Gastrocnemius medialis (tissue), 4 donors: ENCODE measurements around the gene LAMP1. TPM values are rescaled to one million over a fixed set of nuclear protein-coding genes. Genes with fewer than 3 reads are reported as not detected.

Source experiments
- ATAC-seq, 2 donors: fragments of 150-250 bp; one replicate each; pipeline ENCODE4 v1.9.1; 2016
- DNase-seq, 2 donors: peaks; one replicate each; pipeline ENCODE4 v3.0.0-alpha.2; 2019
- H3K27ac ChIP-seq, 4 donors: fragments of 200-600 bp; sonication (generic); 1 replicate in 1 of 4; 2 replicates in 3 of 4; pipeline ENCODE4 v1.5.1; 2016 to 2018; ENCODE audit warnings: mild to moderate bottlenecking in 2 of 4, moderate library complexity in 1 of 4
- H3K27me3 ChIP-seq, 3 donors: fragments of 200-600 bp; sonication (generic) in 2 of 3; 1 replicate in 1 of 3; 2 replicates in 2 of 3; pipeline versions ENCODE4 v1.5.1 to v1.6.0; 2016 to 2019; ENCODE audit warnings: mild to moderate bottlenecking in 1 of 3, moderate library complexity in 1 of 3
- H3K36me3 ChIP-seq, 2 donors: fragments of 200-600 bp; sonication (generic) in 1 of 2; one replicate each; pipeline ENCODE4 v1.5.1; 2017 to 2018
- H3K4me1 ChIP-seq, 2 donors: fragments of 200-600 bp; sonication (generic) in 1 of 2; one replicate each; pipeline ENCODE4 v1.5.1; 2016 to 2017; ENCODE audit warnings: mild to moderate bottlenecking in 2 of 2
- H3K4me3 ChIP-seq, 4 donors: fragments of 200-600 bp; sonication (generic) in 3 of 4; 1 replicate in 1 of 4; 2 replicates in 3 of 4; pipeline ENCODE4 v1.5.1; 2016 to 2019; ENCODE audit warnings: mild to moderate bottlenecking in 2 of 4
- H3K9me3 ChIP-seq, 3 donors: fragments of 200-600 bp; sonication (generic) in 2 of 3; 1 replicate in 1 of 3; 2 replicates in 2 of 3; pipeline ENCODE4 v1.5.1; 2016 to 2019
- CTCF ChIP-seq, 5 experiments: fragments of 450-650 bp in 3 of 5; fragments of 200-600 bp in 2 of 5; sonication (generic) in 2 of 5; IDR thresholded peaks in 4 of 5; conservative IDR thresholded peaks in 1 of 5; 1 replicate in 4 of 5; 2 replicates in 1 of 5; pipeline ENCODE4 v1.5.1; 2016 to 2019; ENCODE audit warnings: antibody characterized with exemption in 5 of 5, mild to moderate bottlenecking in 3 of 5, moderate library complexity in 3 of 5
- POLR2A ChIP-seq, 2 donors: fragments of 450-650 bp; IDR thresholded peaks; one replicate each; pipeline ENCODE4 v1.6.1; 2017; ENCODE audit warnings: antibody characterized with exemption in 2 of 2, mild to moderate bottlenecking in 2 of 2, moderate library complexity in 2 of 2
- in situ Hi-C, 4 donors: fragments of 200-750 bp; cut with MboI; loops; one replicate each; pipeline versions ENCODE4 v1.15.0 to v1.8.0; 2017; ENCODE audit warnings: low sequenced_read_pairs in 4 of 4
- intact Hi-C: fragments of 100-400 bp; cut with DNase I; formaldehyde crosslinking; loops from one replicate; pipeline ENCODE4 v1.15.1; 2023; ENCODE audit warnings: low total_unique reads
- total RNA-seq, 4 donors: library from RNA; depleted of rRNA; stranded (reverse); fragments of >200 nt; gene quantifications; one replicate each; pipeline versions ENCODE4 v1.1.0 to v1.2.3, GENCODE V29; 2016

LAMP1 gene
- total RNA-seq, 4 donors from 2014 or later = 36.4 to 80.9 (median 66.9) TPM

- no peak for TF ChIP-seq POLR2A (IDR thresholded peaks at IDR 0.05)
- peak in 1 of 2 donors; percentile 6 for DNase-seq
- Histone ChIP-seq H3K27me3 (no peaks in the 10 kb centered on the region), H3K36me3 (peaks cover 0 to 5% of the 10 kb centered on the region in 2 donors), H3K9me3 (no peaks in the 10 kb centered on the region), H3K27ac (no peak overlapping the region), H3K4me3 (no peak overlapping the region), H3K4me1 (peaks cover 0 to 9% of the 10 kb centered on the region in 2 donors)
- ATAC-seq = no peak
- intact Hi-C loops = no loop called here
- in situ Hi-C loops = no loop called here
These were observed 58.0 kb downstream of the LAMP1 start for GRCh38 chr13:113354831-113355610.

GRCh38 chr13:113355621-113356020, 58.6 kb downstream of the LAMP1 start:
- intact Hi-C loops (no loop called here), in situ Hi-C loops (no loop called here)
- ATAC-seq (no peak), DNase-seq (peak in 1 of 2 donors; percentile 2)
- TF ChIP-seq POLR2A (IDR thresholded peaks at IDR 0.05) = no peak
- TF ChIP-seq CTCF (IDR thresholded peaks at IDR 0.05 in 4 of 5, conservative IDR thresholded peaks at IDR 0.05 in 1 of 5) = no peak
- H3K9me3 ChIP-seq = no peaks in the 10 kb centered on the region
- H3K4me1 ChIP-seq = peaks cover 0 to 9% of the 10 kb centered on the region in 2 donors
- H3K27me3 ChIP-seq = no peaks in the 10 kb centered on the region
- H3K27ac ChIP-seq = no peak overlapping the region
- H3K4me3 ChIP-seq = no peak overlapping the region
- H3K36me3 ChIP-seq = peaks cover 0 to 3% of the 10 kb centered on the region in 2 donors

GRCh38 chr13:113356596-113356995, 59.6 kb downstream of the LAMP1 start:
- Histone ChIP-seq H3K9me3 (no peaks in the 10 kb centered on the region), H3K4me1 (peaks cover 0 to 3% of the 10 kb centered on the region in 2 donors), H3K27me3 (no peaks in the 10 kb centered on the region), H3K4me3 (no peak overlapping the region), H3K36me3 (peaks cover 0 to 3% of the 10 kb centered on the region in 2 donors), H3K27ac (no peak overlapping the region)
- in situ Hi-C loops = no loop called here
- TF ChIP-seq POLR2A (IDR thresholded peaks at IDR 0.05) = no peak
- no peak for TF ChIP-seq CTCF (IDR thresholded peaks at IDR 0.05 in 4 of 5, conservative IDR thresholded peaks at IDR 0.05 in 1 of 5)
- DNase-seq = no peak
- ATAC-seq = no peak
- intact Hi-C loops = no loop called here

GRCh38 chr13:113357529-113357928, 60.5 kb downstream of the LAMP1 start:
- Histone ChIP-seq H3K27me3 (no peaks in the 10 kb centered on the region), H3K36me3 (peaks cover 0 to 1% of the 10 kb centered on the region in 2 donors), H3K27ac (no peak overlapping the region), H3K4me1 (no peaks in the 10 kb centered on the region), H3K9me3 (no peaks in the 10 kb centered on the region), H3K4me3 (no peak overlapping the region)
- DNase-seq (peak in 1 of 2 donors; percentile 1), ATAC-seq (no peak)
- in situ Hi-C loops = no loop called here
- intact Hi-C loops = no loop called here
- TF ChIP-seq POLR2A (IDR thresholded peaks at IDR 0.05) (no peak), CTCF (IDR thresholded peaks at IDR 0.05 in 4 of 5, conservative IDR thresholded peaks at IDR 0.05 in 1 of 5) (no peak)

- Histone ChIP-seq H3K36me3 (no peaks in the 10 kb centered on the region), H3K27me3 (no peaks in the 10 kb centered on the region), H3K4me1 (peaks cover 0 to 11% of the 10 kb centered on the region in 2 donors), H3K9me3 (no peaks in the 10 kb centered on the region), H3K4me3 (no peak overlapping the region), H3K27ac (no peak overlapping the region)
- in situ Hi-C loops (no loop called here), intact Hi-C loops (no loop called here)
- DNase-seq = no peak
- TF ChIP-seq POLR2A (IDR thresholded peaks at IDR 0.05) (no peak), CTCF (IDR thresholded peaks at IDR 0.05 in 4 of 5, conservative IDR thresholded peaks at IDR 0.05 in 1 of 5) (no peak)
- no peak for ATAC-seq
These were observed 61.7 kb downstream of the LAMP1 start for GRCh38 chr13:113358653-113359190.
